ENCODE results near the gene ENAH.

The ENAH gene

DNA sequence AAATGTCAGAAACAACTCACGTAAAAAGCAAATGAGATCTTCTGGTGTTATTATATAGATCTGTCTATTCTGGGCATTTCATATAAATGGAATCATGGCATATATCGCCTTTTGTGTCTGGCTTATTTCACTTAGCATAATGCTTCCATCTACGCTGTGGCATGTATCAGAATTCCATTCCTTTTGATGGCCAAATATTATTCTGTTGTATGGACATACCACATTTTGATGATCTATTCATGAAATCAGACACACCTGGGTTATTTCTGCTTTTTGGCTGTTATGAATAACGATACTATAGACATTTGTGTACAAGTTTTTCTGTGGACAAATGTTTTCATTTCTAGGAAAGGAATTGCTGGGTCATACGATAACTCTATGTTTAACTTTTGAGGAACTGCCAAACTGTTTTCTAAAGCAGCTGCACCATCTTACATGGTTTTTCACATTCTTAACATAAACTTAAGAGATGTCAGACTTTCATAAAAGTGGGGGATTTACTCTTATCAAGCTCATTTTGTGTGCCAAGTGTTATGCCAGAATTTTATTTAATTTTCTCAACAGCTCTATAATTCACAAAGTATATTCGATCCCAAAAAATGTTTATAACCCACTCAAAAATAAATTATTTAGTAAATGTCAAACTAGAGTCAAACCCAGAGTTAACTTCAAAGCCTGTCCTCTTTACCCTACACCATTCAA is 7.6 kb downstream of the ENAH start:
- H3K9me2 ChIP-seq (ENCODE audit: low read depth, low read length), result no peaks in the 10 kb centered on the region
- no peaks in the 10 kb centered on the region for H4K20me1 ChIP-seq (ENCODE audit: insufficient read depth, low read length)
- H3K9ac ChIP-seq (ENCODE audit: low read length), result no peak overlapping the region
- no peaks in the 10 kb centered on the region for H3K79me2 ChIP-seq (ENCODE audit: insufficient read depth, low read length)
- no peaks in the 10 kb centered on the region for H3K4me1 ChIP-seq (ENCODE audit: insufficient read depth, low read length, severe bottlenecking)
- H3K36me3 ChIP-seq (ENCODE audit: insufficient read depth, low read length), result no peaks in the 10 kb centered on the region
- no peak overlapping the region for H3K4me3 ChIP-seq (ENCODE audit: low read depth, low read length, poor library complexity, severe bottlenecking)
- no peak overlapping the region for H2AFZ ChIP-seq (ENCODE audit: low read length)
- H3K9me3 ChIP-seq (ENCODE audit: low read length), result no peaks in the 10 kb centered on the region
- no peaks in the 10 kb centered on the region for H3K27me3 ChIP-seq (ENCODE audit: insufficient read depth, low read length)
- H3F3A ChIP-seq (ENCODE audit: insufficient read depth, low read length), result no peaks in the 10 kb centered on the region
- H3K27ac ChIP-seq (ENCODE audit: low read depth, low read length, poor library complexity, severe bottlenecking), result no peak overlapping the region
- no peak overlapping the region for H3K4me2 ChIP-seq (ENCODE audit: low read length)
- no peak for TF ChIP-seq EZH2 (IDR thresholded peaks at IDR 0.05; ENCODE audit: borderline replicate concordance, low read length)
- TF ChIP-seq, protein P1, sequence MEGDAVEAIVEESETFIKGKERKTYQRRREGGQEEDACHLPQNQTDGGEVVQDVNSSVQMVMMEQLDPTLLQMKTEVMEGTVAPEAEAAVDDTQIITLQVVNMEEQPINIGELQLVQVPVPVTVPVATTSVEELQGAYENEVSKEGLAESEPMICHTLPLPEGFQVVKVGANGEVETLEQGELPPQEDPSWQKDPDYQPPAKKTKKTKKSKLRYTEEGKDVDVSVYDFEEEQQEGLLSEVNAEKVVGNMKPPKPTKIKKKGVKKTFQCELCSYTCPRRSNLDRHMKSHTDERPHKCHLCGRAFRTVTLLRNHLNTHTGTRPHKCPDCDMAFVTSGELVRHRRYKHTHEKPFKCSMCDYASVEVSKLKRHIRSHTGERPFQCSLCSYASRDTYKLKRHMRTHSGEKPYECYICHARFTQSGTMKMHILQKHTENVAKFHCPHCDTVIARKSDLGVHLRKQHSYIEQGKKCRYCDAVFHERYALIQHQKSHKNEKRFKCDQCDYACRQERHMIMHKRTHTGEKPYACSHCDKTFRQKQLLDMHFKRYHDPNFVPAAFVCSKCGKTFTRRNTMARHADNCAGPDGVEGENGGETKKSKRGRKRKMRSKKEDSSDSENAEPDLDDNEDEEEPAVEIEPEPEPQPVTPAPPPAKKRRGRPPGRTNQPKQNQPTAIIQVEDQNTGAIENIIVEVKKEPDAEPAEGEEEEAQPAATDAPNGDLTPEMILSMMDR (IDR thresholded peaks at IDR 0.05; ENCODE audit: low read length), result no peak

DNA sequence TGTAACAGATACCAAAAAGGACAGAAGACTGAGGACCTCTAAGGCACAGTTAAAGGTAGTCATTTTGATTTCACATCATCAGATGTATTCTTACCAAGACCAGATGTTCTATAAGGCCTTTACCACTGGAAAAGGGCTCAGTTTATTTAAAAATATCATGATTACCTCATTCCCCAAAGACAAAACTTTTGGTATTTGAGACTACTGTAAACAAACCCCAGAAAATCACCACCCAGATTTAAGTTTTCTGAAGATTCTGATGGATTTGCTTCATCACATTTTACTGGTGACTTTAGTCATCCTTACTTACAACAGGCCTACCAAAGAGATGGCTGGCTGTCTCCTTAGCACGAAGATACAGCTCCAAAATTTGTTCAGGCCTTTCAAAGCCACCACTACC is 8.3 kb downstream of the ENAH start:
- no peak overlapping the region for H3K9ac ChIP-seq (ENCODE audit: low read length)

DNA sequence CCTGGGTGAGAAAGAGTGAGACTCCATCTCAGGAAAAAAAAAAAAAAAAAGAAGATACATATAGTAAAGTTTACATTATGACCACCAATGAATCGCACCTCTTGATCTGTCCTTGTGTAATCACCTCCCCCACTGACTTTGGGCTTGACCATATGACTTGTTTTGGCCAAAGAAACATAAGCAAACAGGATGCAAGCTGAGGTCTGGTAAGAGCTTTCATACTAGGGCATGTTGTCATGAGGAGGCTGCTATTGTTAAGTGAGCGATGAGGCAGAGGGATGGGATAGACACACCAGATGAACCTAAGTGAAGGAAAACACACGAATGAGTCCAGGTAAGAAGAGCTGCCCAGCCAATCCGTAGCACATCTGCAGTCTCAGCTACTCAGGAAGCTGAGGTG is 10.7 kb downstream of the ENAH start:
- H3F3A ChIP-seq (ENCODE audit: insufficient read depth, low read length), result no peaks in the 10 kb centered on the region
- H3K27me3 ChIP-seq (ENCODE audit: insufficient read depth, low read length), result peaks cover 4% of the 10 kb centered on the region; the same call in 1 of the 2 replicates
- no peak overlapping the region for H3K4me2 ChIP-seq (ENCODE audit: low read length)
- no peaks in the 10 kb centered on the region for H3K79me2 ChIP-seq (ENCODE audit: insufficient read depth, low read length)
- H3K9me3 ChIP-seq (ENCODE audit: low read length), result no peaks in the 10 kb centered on the region
- no peak overlapping the region for H3K9ac ChIP-seq (ENCODE audit: low read length)
- no peaks in the 10 kb centered on the region for H3K36me3 ChIP-seq (ENCODE audit: insufficient read depth, low read length)
- no peak overlapping the region for H2AFZ ChIP-seq (ENCODE audit: low read length)
- no peak overlapping the region for H3K4me3 ChIP-seq (ENCODE audit: low read depth, low read length, poor library complexity, severe bottlenecking)
- no peaks in the 10 kb centered on the region for H4K20me1 ChIP-seq (ENCODE audit: insufficient read depth, low read length)
- TF ChIP-seq EZH2 (IDR thresholded peaks at IDR 0.05; ENCODE audit: borderline replicate concordance, low read length), result no peak
- TF ChIP-seq, protein P1 (IDR thresholded peaks at IDR 0.05; ENCODE audit: low read length), result no peak
- no peak overlapping the region for H3K27ac ChIP-seq (ENCODE audit: low read depth, low read length, poor library complexity, severe bottlenecking)
- no peaks in the 10 kb centered on the region for H3K9me2 ChIP-seq (ENCODE audit: low read depth, low read length)
- no peaks in the 10 kb centered on the region for H3K4me1 ChIP-seq (ENCODE audit: insufficient read depth, low read length, severe bottlenecking)

More for the DNA sequence above, 8.3 kb downstream of the ENAH start:
- Histone ChIP-seq H3K4me1 (ENCODE audit: insufficient read depth, low read length, severe bottlenecking) (no peaks in the 10 kb centered on the region), H3K9me2 (ENCODE audit: low read depth, low read length) (no peaks in the 10 kb centered on the region), H3K79me2 (ENCODE audit: insufficient read depth, low read length) (no peaks in the 10 kb centered on the region), H4K20me1 (ENCODE audit: insufficient read depth, low read length) (no peaks in the 10 kb centered on the region), H3K4me2 (ENCODE audit: low read length) (no peak overlapping the region), H3K27ac (ENCODE audit: low read depth, low read length, poor library complexity, severe bottlenecking) (no peak overlapping the region), H2AFZ (ENCODE audit: low read length) (no peak overlapping the region), H3K36me3 (ENCODE audit: insufficient read depth, low read length) (no peaks in the 10 kb centered on the region), H3K9me3 (ENCODE audit: low read length) (no peaks in the 10 kb centered on the region), H3F3A (ENCODE audit: insufficient read depth, low read length) (no peaks in the 10 kb centered on the region), H3K4me3 (ENCODE audit: low read depth, low read length, poor library complexity, severe bottlenecking) (no peak overlapping the region), H3K27me3 (ENCODE audit: insufficient read depth, low read length) (no peaks in the 10 kb centered on the region)
- TF ChIP-seq EZH2 (IDR thresholded peaks at IDR 0.05; ENCODE audit: borderline replicate concordance, low read length), result no peak
- TF ChIP-seq, protein P1 (IDR thresholded peaks at IDR 0.05; ENCODE audit: low read length), result no peak
